NB4 (cell line): ENCODE measurements around the gene CDH4.

ENCODE experiments used
- MYC ChIP-seq: IDR thresholded peaks from 2 replicates; pipeline ENCODE4 v1.6.1; 2011; ENCODE audit warnings: low read depth, low read length
- POLR2A ChIP-seq: IDR thresholded peaks from 2 replicates; pipeline ENCODE4 v1.6.1; 2011; ENCODE audit warnings: mild to moderate bottlenecking; ENCODE audit not compliant: insufficient read length; ENCODE audit errors: extremely low read depth
- TF ChIP-seq, protein P1 (sequence below): IDR thresholded peaks from one replicate; pipeline ENCODE4 v1.5.1; 2012; ENCODE audit warnings: low read depth, low read length
- TF ChIP-seq, protein P2 (sequence below): IDR thresholded peaks from 2 replicates; pipeline ENCODE4 v1.6.1; 2011; ENCODE audit warnings: low read depth, low read length

GRCh38 chr20:61881861-61882260 lies 629.8 kb downstream of the CDH4 start:
- TF ChIP-seq, protein P1, sequence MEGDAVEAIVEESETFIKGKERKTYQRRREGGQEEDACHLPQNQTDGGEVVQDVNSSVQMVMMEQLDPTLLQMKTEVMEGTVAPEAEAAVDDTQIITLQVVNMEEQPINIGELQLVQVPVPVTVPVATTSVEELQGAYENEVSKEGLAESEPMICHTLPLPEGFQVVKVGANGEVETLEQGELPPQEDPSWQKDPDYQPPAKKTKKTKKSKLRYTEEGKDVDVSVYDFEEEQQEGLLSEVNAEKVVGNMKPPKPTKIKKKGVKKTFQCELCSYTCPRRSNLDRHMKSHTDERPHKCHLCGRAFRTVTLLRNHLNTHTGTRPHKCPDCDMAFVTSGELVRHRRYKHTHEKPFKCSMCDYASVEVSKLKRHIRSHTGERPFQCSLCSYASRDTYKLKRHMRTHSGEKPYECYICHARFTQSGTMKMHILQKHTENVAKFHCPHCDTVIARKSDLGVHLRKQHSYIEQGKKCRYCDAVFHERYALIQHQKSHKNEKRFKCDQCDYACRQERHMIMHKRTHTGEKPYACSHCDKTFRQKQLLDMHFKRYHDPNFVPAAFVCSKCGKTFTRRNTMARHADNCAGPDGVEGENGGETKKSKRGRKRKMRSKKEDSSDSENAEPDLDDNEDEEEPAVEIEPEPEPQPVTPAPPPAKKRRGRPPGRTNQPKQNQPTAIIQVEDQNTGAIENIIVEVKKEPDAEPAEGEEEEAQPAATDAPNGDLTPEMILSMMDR, result no peak
- TF ChIP-seq MYC (no peak), POLR2A (no peak)
- TF ChIP-seq, protein P2, sequence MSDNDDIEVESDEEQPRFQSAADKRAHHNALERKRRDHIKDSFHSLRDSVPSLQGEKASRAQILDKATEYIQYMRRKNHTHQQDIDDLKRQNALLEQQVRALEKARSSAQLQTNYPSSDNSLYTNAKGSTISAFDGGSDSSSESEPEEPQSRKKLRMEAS, result no peak
